Glutamatergic neuron (in vitro differentiated cells): Measurements from ENCODE around the gene MTHFR. TPM values are rescaled to one million over a fixed set of nuclear protein-coding genes. Genes with fewer than 3 reads are reported as not detected.

Experiments used
- DNase-seq: peaks from one replicate; pipeline ENCODE4 v3.0.0; 2022
- H3K27ac Mint-ChIP-seq: one replicate; pipeline ENCODE4 v1.8.0; 2020; ENCODE audit warnings: mild to moderate bottlenecking, mixed read lengths, inconsistent platforms; ENCODE audit not compliant: unreplicated experiment
- H3K27me3 Mint-ChIP-seq: one replicate; pipeline ENCODE4 v1.8.0; 2020; ENCODE audit warnings: mild to moderate bottlenecking, moderate library complexity, mixed read lengths, inconsistent platforms; ENCODE audit not compliant: unreplicated experiment
- H3K36me3 Mint-ChIP-seq: one replicate; pipeline ENCODE4 v1.8.0; 2020; ENCODE audit warnings: mild to moderate bottlenecking, mixed read lengths, inconsistent platforms; ENCODE audit not compliant: unreplicated experiment
- H3K4me1 Mint-ChIP-seq: one replicate; pipeline ENCODE4 v1.8.0; 2020; ENCODE audit warnings: mild to moderate bottlenecking, low read depth, mixed read lengths, inconsistent platforms; ENCODE audit not compliant: unreplicated experiment
- H3K4me3 Mint-ChIP-seq: one replicate; pipeline ENCODE4 v1.8.0; 2020; ENCODE audit warnings: mild to moderate bottlenecking, mixed read lengths, inconsistent platforms; ENCODE audit not compliant: unreplicated experiment
- H3K9me3 Mint-ChIP-seq: one replicate; pipeline ENCODE4 v1.8.0; 2020; ENCODE audit warnings: mild to moderate bottlenecking, moderate library complexity, mixed read lengths, inconsistent platforms; ENCODE audit not compliant: unreplicated experiment
- CTCF ChIP-seq: fragments of 200-600 bp; sonication (generic); IDR thresholded peaks from one replicate; pipeline ENCODE4 v1.5.0; 2021; ENCODE audit not compliant: partially characterized antibody, unreplicated experiment
- total RNA-seq: library from RNA; stranded (reverse); fragmentation: NEBNext Ultra II Directional; extraction: Animal tissue kit (Norgen Biotek cat#: 25700); gene quantifications from one replicate; pipeline ENCODE4 v1.2.1, GENCODE V29; 2021; ENCODE audit not compliant: unreplicated experiment

The MTHFR gene
- total RNA-seq, 1 donor from 2014 or later: 83.2 TPM

GRCh38 chr1:11738096-11738495 lies 67.7 kb downstream of the MTHFR start:
- no peak for DNase-seq
- H3K36me3 Mint-ChIP-seq: no peaks in the 10 kb centered on the region
- peaks cover 3% of the 10 kb centered on the region for H3K27me3 Mint-ChIP-seq
- TF ChIP-seq CTCF: no peak
- peaks cover 4% of the 10 kb centered on the region for H3K4me1 Mint-ChIP-seq
- no peak overlapping the region for H3K4me3 Mint-ChIP-seq
- H3K9me3 Mint-ChIP-seq: peaks cover 3% of the 10 kb centered on the region
- no peak overlapping the region for H3K27ac Mint-ChIP-seq

- H3K27ac Mint-ChIP-seq: no peak overlapping the region
- DNase-seq: no peak
- peaks cover 6% of the 10 kb centered on the region for H3K4me1 Mint-ChIP-seq
- no peaks in the 10 kb centered on the region for H3K36me3 Mint-ChIP-seq
- H3K27me3 Mint-ChIP-seq: peaks cover 4% of the 10 kb centered on the region
- peak overlapping the region; percentile 86 for H3K4me3 Mint-ChIP-seq
- no peak for TF ChIP-seq CTCF
- peaks cover 2% of the 10 kb centered on the region for H3K9me3 Mint-ChIP-seq
Measured at GRCh38 chr1:11736746-11737639, 68.8 kb downstream of the MTHFR start.

- Mint-ChIP-seq H3K36me3 (no peaks in the 10 kb centered on the region), H3K9me3 (peaks cover 2% of the 10 kb centered on the region), H3K4me1 (peaks cover 11% of the 10 kb centered on the region), H3K27me3 (peaks cover 6% of the 10 kb centered on the region), H3K4me3 (peak within 1 kb of the TSS; percentile 86), H3K27ac (peak within 1 kb of the TSS; percentile 39)
- DNase-seq: peak; percentile 95
- TF ChIP-seq CTCF: no peak
Measured at GRCh38 chr1:11735854-11736745, 69.7 kb downstream of the MTHFR start, which contains the start of gene AGTRAP. AGTRAP (plus strand) TSS chr1:11736136; CDS start chr1:11736209, 73 bp downstream.

Other genes starting within 250 kb of the MTHFR start
- gene FBXO2, start 151.5 kb downstream of the MTHFR start, total RNA-seq: 22.2 TPM
- 51.7 TPM for gene FBXO44, start 151.1 kb downstream of the MTHFR start, total RNA-seq
- 1.3 TPM for gene FBXO6, start 141.8 kb downstream of the MTHFR start, total RNA-seq
- 90.2 TPM for gene MAD2L2, start 124.8 kb downstream of the MTHFR start, total RNA-seq
- 111 TPM for gene DRAXIN, start 114.3 kb downstream of the MTHFR start, total RNA-seq
- 6.1 TPM for gene AGTRAP, start 69.8 kb downstream of the MTHFR start, total RNA-seq
- gene C1orf167, start 43.8 kb downstream of the MTHFR start, total RNA-seq: not detected
- gene CLCN6, start 227 bp upstream of the MTHFR start, total RNA-seq: 94.3 TPM
- gene NPPA, start 41.8 kb upstream of the MTHFR start, total RNA-seq: not detected
- not detected for gene NPPB, start 53.0 kb upstream of the MTHFR start, total RNA-seq
- 35.7 TPM for gene KIAA2013, start 120.5 kb upstream of the MTHFR start, total RNA-seq
- 113 TPM for gene PLOD1, start 128.8 kb upstream of the MTHFR start, total RNA-seq
- gene MFN2, start 174.5 kb upstream of the MTHFR start, total RNA-seq: 61.9 TPM
- gene MIIP, start 213.5 kb upstream of the MTHFR start, total RNA-seq: 62.3 TPM